DMS79 (cell line): ENCODE measurements around the gene ZNF385C.
"Not testable (repeated sequence)": the region's sequence is repeated elsewhere in the genome, so short reads cannot be mapped to it uniquely, and the experiment has no call there.

Experiments used
- DNase-seq: peaks from one replicate; lab custom pipeline; 2025; lab: John Stamatoyannopoulos, UW

The ZNF385C gene

GRCh38 chr17:42019509-42020404 is 78.5 kb downstream of the ZNF385C start, which contains the start of gene NKIRAS2:
Gene NKIRAS2 (plus strand): TSS chr17:42020090. CDS start chr17:42021578, 1,488 bp downstream.
- DNase-seq = peak; percentile 71

- DNase-seq = no peak
These were observed 79.3 kb downstream of the ZNF385C start for GRCh38 chr17:42018988-42019387.

- no peak for DNase-seq
These were observed 79.9 kb downstream of the ZNF385C start for GRCh38 chr17:42018339-42018738.

GRCh38 chr17:42017866-42018200 is 80.4 kb downstream of the ZNF385C start:
- DNase-seq = no peak

- DNase-seq = peak; percentile 98
These were observed 81.1 kb downstream of the ZNF385C start, which contains the start of gene DNAJC7 for GRCh38 chr17:42016941-42017865. Gene DNAJC7 (minus strand): TSS chr17:42017439. CDS start chr17:42017416, 23 bp downstream.

GRCh38 chr17:42016411-42016831 is 81.9 kb downstream of the ZNF385C start:
- no peak for DNase-seq

- DNase-seq = not testable (repeated sequence)
These were observed 84.5 kb downstream of the ZNF385C start for GRCh38 chr17:42013740-42014139.

- DNase-seq = not testable (repeated sequence)
These were observed 85.9 kb downstream of the ZNF385C start for GRCh38 chr17:42012363-42012762.

- DNase-seq = no peak
These were observed 87.3 kb downstream of the ZNF385C start for GRCh38 chr17:42010898-42011516.

- DNase-seq = not testable (repeated sequence)
These were observed 88.0 kb downstream of the ZNF385C start for GRCh38 chr17:42010266-42010680.

- DNase-seq = no peak
These were observed 89.1 kb downstream of the ZNF385C start for GRCh38 chr17:42009170-42009569.

- DNase-seq = no peak
These were observed 93.1 kb downstream of the ZNF385C start for GRCh38 chr17:42005166-42005565.

- DNase-seq = no peak
These were observed 95.4 kb downstream of the ZNF385C start for GRCh38 chr17:42002792-42003301.

GRCh38 chr17:42002175-42002791 is 96.0 kb downstream of the ZNF385C start:
- DNase-seq = no peak

GRCh38 chr17:42001729-42002128 is 96.5 kb downstream of the ZNF385C start:
- DNase-seq = no peak

- no peak for DNase-seq
These were observed 97.7 kb downstream of the ZNF385C start for GRCh38 chr17:42000413-42001133.

GRCh38 chr17:41998497-41998896 is 99.8 kb downstream of the ZNF385C start:
- DNase-seq = no peak

GRCh38 chr17:41996855-41997164 is 101.5 kb downstream of the ZNF385C start:
- no peak for DNase-seq

GRCh38 chr17:41992576-41992975 is 105.7 kb downstream of the ZNF385C start:
- DNase-seq = no peak

GRCh38 chr17:41989702-41990419 is 108.4 kb downstream of the ZNF385C start:
- no peak for DNase-seq
